Activated T-helper 9 cell treated with anti-CD3 and anti-CD28 coated beads, Interleukin-2, amount 50 U/mL, for 16 hours (primary cell): ENCODE measurements around the gene DCST1.

Experiments used
- DNase-seq: peaks from one replicate; pipeline ENCODE4 v3.0.0-alpha.2; 2020; ENCODE audit warnings: low read depth

The DCST1 gene

GRCh38 chr1:155091071-155092051, 57.7 kb downstream of the DCST1 start:
- DNase-seq, result peak; percentile 70

GRCh38 chr1:155092131-155092530, 58.5 kb downstream of the DCST1 start:
- DNase-seq, result no peak

- DNase-seq, result no peak
Measured at GRCh38 chr1:155092641-155093040, 59.0 kb downstream of the DCST1 start.

- no peak for DNase-seq
Measured at GRCh38 chr1:155093911-155094621, 60.4 kb downstream of the DCST1 start.

- no peak for DNase-seq
Measured at GRCh38 chr1:155094622-155094948, 61.0 kb downstream of the DCST1 start.

- no peak for DNase-seq
Measured at GRCh38 chr1:155099331-155099730, 65.7 kb downstream of the DCST1 start.
